NCI-H524 treated with DMSO at 0.1 percent for 48 hours (cell line): ENCODE data around the gene LRIT2.

Source experiments
- DNase-seq: peaks from one replicate; lab custom pipeline; 2025; lab: John Stamatoyannopoulos, UW

The LRIT2 gene

GRCh38 chr10:84241185-84241790 lies 15.9 kb upstream of the LRIT2 start, which contains the start of gene LRIT1:
Gene LRIT1, minus strand, starts transcription at chr10:84241546. Its CDS starts 107 bp downstream, at chr10:84241439.
- DNase-seq = no peak

GRCh38 chr10:84238909-84239308 lies 13.6 kb upstream of the LRIT2 start:
- no peak for DNase-seq

GRCh38 chr10:84237199-84238051 lies 12.1 kb upstream of the LRIT2 start:
- no peak for DNase-seq

GRCh38 chr10:84236807-84237198 lies 11.5 kb upstream of the LRIT2 start:
- DNase-seq = no peak

- no peak for DNase-seq
Measured at GRCh38 chr10:84235096-84235495, 9.8 kb upstream of the LRIT2 start.

- DNase-seq = no peak
Measured at GRCh38 chr10:84234479-84234878, 9.1 kb upstream of the LRIT2 start.

GRCh38 chr10:84233940-84234339 lies 8.6 kb upstream of the LRIT2 start:
- DNase-seq = no peak

- no peak for DNase-seq
Measured at GRCh38 chr10:84232376-84232775, 7.0 kb upstream of the LRIT2 start.

- no peak for DNase-seq
Measured at GRCh38 chr10:84230359-84230758, 5.0 kb upstream of the LRIT2 start.

GRCh38 chr10:84227810-84228209 lies 2.5 kb upstream of the LRIT2 start:
- no peak for DNase-seq

- DNase-seq = no peak
Measured at GRCh38 chr10:84226616-84227015, 1.3 kb upstream of the LRIT2 start.

- DNase-seq = no peak
Measured at GRCh38 chr10:84224411-84225028, 824 bp downstream of the LRIT2 start.

- DNase-seq = no peak
Measured at GRCh38 chr10:84221916-84222315, 3.4 kb downstream of the LRIT2 start.

- DNase-seq = no peak
Measured at GRCh38 chr10:84217746-84218145, 7.6 kb downstream of the LRIT2 start.

GRCh38 chr10:84216834-84217233 lies 8.5 kb downstream of the LRIT2 start:
- no peak for DNase-seq

GRCh38 chr10:84214612-84215235 lies 10.6 kb downstream of the LRIT2 start:
- no peak for DNase-seq

- DNase-seq = no peak
Measured at GRCh38 chr10:84214046-84214572, 11.2 kb downstream of the LRIT2 start.

- no peak for DNase-seq
Measured at GRCh38 chr10:84213076-84213475, 12.3 kb downstream of the LRIT2 start.

- DNase-seq = no peak
Measured at GRCh38 chr10:84212014-84212413, 13.3 kb downstream of the LRIT2 start.

- DNase-seq = no peak
Measured at GRCh38 chr10:84211566-84211965, 13.8 kb downstream of the LRIT2 start.

- DNase-seq = no peak
Measured at GRCh38 chr10:84208023-84208422, 17.3 kb downstream of the LRIT2 start.

- no peak for DNase-seq
Measured at GRCh38 chr10:84205853-84206525, 19.4 kb downstream of the LRIT2 start.
